HCT116 (cell line): Measurements from ENCODE around the gene NUP133. TPM values are rescaled to one million over a fixed set of nuclear protein-coding genes. Genes with fewer than 3 reads are reported as not detected.

ENCODE experiments used
- ATAC-seq: fragments of 200-7000 bp; cut with Tn5 transposase; 2 replicates; pipeline ENCODE4 v1.9.1; 2020; ENCODE audit warnings: mild to moderate bottlenecking, moderate library complexity
- BruUV-seq: library from RNA; stranded (reverse); fragments of 400-500 nt; replicated peaks from 2 replicates; lab custom pipeline; 2021; lab: Mats Ljungman, UMichigan
- CTCF ChIA-PET: fragments of 300-600 bp; sonication (Branson Sonifier 250); formaldehyde crosslinking; loops from one replicate; lab custom pipeline; 2021; ENCODE audit warnings: antibody characterized with exemption; lab: Charles Lee
- POLR2A ChIA-PET: fragments of 300-600, 350-600 bp; sonication (Branson Sonifier 250); formaldehyde crosslinking; loops from one replicate; lab custom pipeline; 2021; ENCODE audit warnings: antibody characterized with exemption; lab: Charles Lee
- RAD21 ChIA-PET, 2 experiments: fragments of 300-600 bp; sonication (Branson Sonifier 250); formaldehyde crosslinking; loops; one replicate each; lab custom pipeline; 2023; ENCODE audit warnings: low total read pairs in 2 of 2; ENCODE audit not compliant: uncharacterized antibody in 2 of 2, unreplicated experiment in 2 of 2, low non-redundant PET in 1 of 2; lab: Charles Lee
- DNase-seq: peaks from one replicate; pipeline ENCODE4 v3.0.0-alpha.2; 2010; ENCODE audit warnings: low read depth, low spot score
- H2AFZ ChIP-seq: fragments of 200-600 bp; shearing (Covaris generic), sonication (generic); 2 replicates; pipeline ENCODE4 v1.6.1; 2017; ENCODE audit warnings: low read depth, mixed run types, mixed read lengths, antibody characterized with exemption, low read length; ENCODE audit not compliant: poor library complexity, severe bottlenecking
- H3K27ac ChIP-seq: 2 replicates; pipeline ENCODE4 v1.5.1; 2012; ENCODE audit warnings: low read depth, low read length
- H3K27me3 ChIP-seq: fragments of 200-600 bp; sonication (generic); 2 replicates; pipeline ENCODE4 v1.6.1; 2016; ENCODE audit warnings: mixed run types, low read length, mixed read lengths; ENCODE audit not compliant: insufficient read depth
- H3K36me3 ChIP-seq, 2 experiments: fragments of 200-500 bp in 1 of 2; fragments of 200-600 bp in 1 of 2; sonication (Bioruptor generic) in 1 of 2; sonication (generic) in 1 of 2; 2 replicates each; pipeline versions ENCODE4 v1.5.1 to v1.6.1; 2014 to 2016; ENCODE audit warnings: low read length in 2 of 2, inconsistent platforms in 1 of 2, mixed read lengths in 1 of 2, mixed run types in 1 of 2; ENCODE audit not compliant: insufficient read depth in 2 of 2, control insufficient read depth in 1 of 2
- H3K4me1 ChIP-seq, 2 experiments: fragments of 200-600 bp in 1 of 2; sonication (generic) in 1 of 2; 2 replicates each; pipeline versions ENCODE4 v1.5.1 to v1.6.1; 2012 to 2017; ENCODE audit warnings: low read length in 2 of 2, inconsistent platforms in 1 of 2, mild to moderate bottlenecking in 1 of 2, mixed read lengths in 1 of 2, mixed run types in 1 of 2, moderate library complexity in 1 of 2; ENCODE audit not compliant: insufficient read depth in 2 of 2, control insufficient read depth in 1 of 2
- H3K4me2 ChIP-seq: fragments of 200-600 bp; sonication (generic); 2 replicates; pipeline ENCODE4 v1.6.1; 2017; ENCODE audit warnings: mixed run types, low read length, mixed read lengths
- H3K4me3 ChIP-seq, 2 experiments: fragments of 200-600 bp in 1 of 2; sonication (generic) in 1 of 2; replicated peaks in 1 of 2; 2 replicates each; pipeline ENCODE4 v1.5.1; 2011 to 2016; ENCODE audit warnings: low read length in 2 of 2, control low read depth in 1 of 2, low read depth in 1 of 2, mild to moderate bottlenecking in 1 of 2, mixed read lengths in 1 of 2, mixed run types in 1 of 2
- H3K79me2 ChIP-seq: fragments of 200-600 bp; sonication (generic); 2 replicates; pipeline ENCODE4 v1.6.1; 2017; ENCODE audit warnings: mild to moderate bottlenecking, mixed run types, low read length, moderate library complexity, mixed read lengths; ENCODE audit not compliant: insufficient read depth
- H3K9ac ChIP-seq: fragments of 200-600 bp; sonication (generic); 2 replicates; pipeline ENCODE4 v1.6.1; 2016; ENCODE audit warnings: low read length, mixed read lengths
- H3K9me2 ChIP-seq: fragments of 200-600 bp; sonication (generic), shearing (Covaris generic); 2 replicates; pipeline ENCODE4 v1.6.1; 2017; ENCODE audit warnings: mixed run types, mild to moderate bottlenecking, moderate library complexity; ENCODE audit not compliant: insufficient read depth
- H3K9me3 ChIP-seq, 2 experiments: fragments of 200-500 bp in 1 of 2; fragments of 200-600 bp in 1 of 2; sonication (Bioruptor generic) in 1 of 2; sonication (generic) in 1 of 2; 2 replicates each; pipeline ENCODE4 v1.6.1; 2014 to 2017; ENCODE audit warnings: low read length in 2 of 2, mixed read lengths in 2 of 2, inconsistent platforms in 1 of 2, low read depth in 1 of 2, mild to moderate bottlenecking in 1 of 2, mixed run types in 1 of 2, moderate library complexity in 1 of 2; ENCODE audit not compliant: control insufficient read depth in 1 of 2, insufficient read depth in 1 of 2
- H4K20me1 ChIP-seq: fragments of 200-600 bp; sonication (generic), shearing (Covaris generic); 2 replicates; pipeline ENCODE4 v1.6.1; 2017; ENCODE audit warnings: mixed run types, mild to moderate bottlenecking, moderate library complexity; ENCODE audit not compliant: insufficient read depth
- CEBPB ChIP-seq: IDR thresholded peaks from 2 replicates; pipeline ENCODE4 v1.6.1; 2012; ENCODE audit warnings: low read depth
- FOSL1 ChIP-seq: IDR thresholded peaks from 2 replicates; pipeline ENCODE4 v1.6.1; 2012; ENCODE audit warnings: low read depth
- RAD21 ChIP-seq: IDR thresholded peaks from 2 replicates; pipeline ENCODE4 v1.6.1; 2012; ENCODE audit warnings: low read depth, mild to moderate bottlenecking
- REST ChIP-seq: IDR thresholded peaks from 2 replicates; pipeline ENCODE4 v1.6.1; 2012; ENCODE audit warnings: low read depth
- TCF7L2 ChIP-seq: IDR thresholded peaks from 2 replicates; pipeline ENCODE4 v1.7.0; 2011; ENCODE audit warnings: borderline replicate concordance, inconsistent platforms; ENCODE audit not compliant: insufficient read depth, insufficient read length; ENCODE audit errors: extremely low read depth
- intact Hi-C: fragments of 100-400 bp; cut with micrococcal nuclease; formaldehyde crosslinking; loops from 2 replicates; pipeline ENCODE4 v1.10.0; 2022
- total RNA-seq: library from RNA; stranded (reverse); gene quantifications from one replicate; pipeline ENCODE4 v1.2.1, GENCODE V29; 2021; ENCODE audit not compliant: unreplicated experiment
- TF ChIP-seq, protein P1 (sequence below), 3 experiments: fragments of 200-600 bp in 1 of 3; sonication (generic) in 1 of 3; IDR thresholded peaks in 2 of 3; conservative IDR thresholded peaks in 1 of 3; 2 replicates each; pipeline ENCODE4 v1.5.1; 2012 to 2017; ENCODE audit warnings: low read depth in 2 of 3, low read length in 2 of 3, antibody characterized with exemption in 1 of 3, borderline replicate concordance in 1 of 3, control low read depth in 1 of 3, mild to moderate bottlenecking in 1 of 3, mixed read lengths in 1 of 3, mixed run types in 1 of 3, moderate library complexity in 1 of 3; ENCODE audit not compliant: insufficient read depth in 1 of 3
- TF ChIP-seq, protein P2 (sequence below): IDR thresholded peaks from 2 replicates; pipeline ENCODE4 v1.6.1; 2012

Gene NUP133
- total RNA-seq, 1 experiment from 2014 or later: 52.5 TPM

DNA sequence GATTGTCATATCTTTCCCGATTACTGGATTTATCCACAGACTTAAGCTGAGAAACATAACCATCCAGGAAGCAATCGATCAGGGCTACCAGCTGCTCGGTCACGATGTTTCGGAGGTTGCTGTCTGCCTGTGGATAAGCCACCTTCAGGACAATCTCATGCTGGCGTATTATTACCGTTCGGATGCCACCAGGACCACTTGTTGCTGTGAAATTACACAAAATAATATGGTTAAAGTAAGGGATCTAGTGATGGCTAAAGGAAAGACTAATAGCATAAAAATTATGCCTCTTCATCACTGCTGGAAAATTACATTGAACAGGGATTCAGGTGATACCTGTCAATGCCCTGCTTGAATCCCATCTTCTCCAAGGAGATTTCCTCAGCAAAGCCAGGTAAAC, 43.5 kb downstream of the NUP133 start:
- Histone ChIP-seq H2AFZ (no peak overlapping the region), H3K4me2 (no peak overlapping the region), H3K36me3 (peaks cover 37 to 40% of the 10 kb centered on the region in 2 experiments), H3K79me2 (no peaks in the 10 kb centered on the region), H3K9me2 (no peaks in the 10 kb centered on the region), H3K27me3 (no peaks in the 10 kb centered on the region), H3K9me3 (no peaks in the 10 kb centered on the region), H3K4me3 (no peak overlapping the region), H3K4me1 (no peaks in the 10 kb centered on the region), H3K9ac (no peak overlapping the region), H3K27ac (no peak overlapping the region), H4K20me1 (no peaks in the 10 kb centered on the region)
- TF ChIP-seq, protein P1, sequence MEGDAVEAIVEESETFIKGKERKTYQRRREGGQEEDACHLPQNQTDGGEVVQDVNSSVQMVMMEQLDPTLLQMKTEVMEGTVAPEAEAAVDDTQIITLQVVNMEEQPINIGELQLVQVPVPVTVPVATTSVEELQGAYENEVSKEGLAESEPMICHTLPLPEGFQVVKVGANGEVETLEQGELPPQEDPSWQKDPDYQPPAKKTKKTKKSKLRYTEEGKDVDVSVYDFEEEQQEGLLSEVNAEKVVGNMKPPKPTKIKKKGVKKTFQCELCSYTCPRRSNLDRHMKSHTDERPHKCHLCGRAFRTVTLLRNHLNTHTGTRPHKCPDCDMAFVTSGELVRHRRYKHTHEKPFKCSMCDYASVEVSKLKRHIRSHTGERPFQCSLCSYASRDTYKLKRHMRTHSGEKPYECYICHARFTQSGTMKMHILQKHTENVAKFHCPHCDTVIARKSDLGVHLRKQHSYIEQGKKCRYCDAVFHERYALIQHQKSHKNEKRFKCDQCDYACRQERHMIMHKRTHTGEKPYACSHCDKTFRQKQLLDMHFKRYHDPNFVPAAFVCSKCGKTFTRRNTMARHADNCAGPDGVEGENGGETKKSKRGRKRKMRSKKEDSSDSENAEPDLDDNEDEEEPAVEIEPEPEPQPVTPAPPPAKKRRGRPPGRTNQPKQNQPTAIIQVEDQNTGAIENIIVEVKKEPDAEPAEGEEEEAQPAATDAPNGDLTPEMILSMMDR (IDR thresholded peaks at IDR 0.05 in 2 of 3, conservative IDR thresholded peaks at IDR 0.05 in 1 of 3; ENCODE audit: borderline replicate concordance in 1 of 3, insufficient read depth in 1 of 3, low read depth in 2 of 3, low read length in 2 of 3): no peak
- intact Hi-C loops: no loop called here
- RAD21 ChIA-PET: no interaction called here
- no TSS peak for BruUV-seq
- POLR2A ChIA-PET: no interaction called here
- CTCF ChIA-PET: no interaction called here
- ATAC-seq: no peak
- DNase-seq: no peak

- H3K79me2 ChIP-seq: no peaks in the 10 kb centered on the region
- H3K9me3 ChIP-seq: no peaks in the 10 kb centered on the region
- H3K9ac ChIP-seq: no peak overlapping the region
- H3K27ac ChIP-seq: no peak overlapping the region
- ChIA-PET RAD21 (no interaction called here), POLR2A (no interaction called here), CTCF (interaction anchor here (1.2 kb wide), 1 partner anchor 203 kb away, joined by 3 read pairs; no protein-coding TSS in a partner anchor)
- TF ChIP-seq TCF7L2: no peak
- no peak for TF ChIP-seq FOSL1
- TF ChIP-seq REST: no peak
- TF ChIP-seq, protein P2, sequence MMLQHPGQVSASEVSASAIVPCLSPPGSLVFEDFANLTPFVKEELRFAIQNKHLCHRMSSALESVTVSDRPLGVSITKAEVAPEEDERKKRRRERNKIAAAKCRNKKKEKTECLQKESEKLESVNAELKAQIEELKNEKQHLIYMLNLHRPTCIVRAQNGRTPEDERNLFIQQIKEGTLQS: no peak
- TF ChIP-seq CEBPB: no peak
- TF ChIP-seq RAD21: no peak
- BruUV-seq: no TSS peak
- H3K4me3 ChIP-seq: no peak overlapping the region
- H3K27me3 ChIP-seq: no peaks in the 10 kb centered on the region
- ATAC-seq (no peak), DNase-seq (no peak)
- no peak overlapping the region for H2AFZ ChIP-seq
- no peaks in the 10 kb centered on the region for H3K9me2 ChIP-seq
- intact Hi-C loops: no loop called here
- no peak overlapping the region for H3K4me2 ChIP-seq
- H3K4me1 ChIP-seq: no peaks in the 10 kb centered on the region
- no peaks in the 10 kb centered on the region for H4K20me1 ChIP-seq
- H3K36me3 ChIP-seq: peaks cover 52 to 53% of the 10 kb centered on the region in 2 experiments
These were observed 47.0 kb downstream of the NUP133 start for GRCh38 chr1:229461032-229461668.
